GM19043 (cell line): ENCODE results near the gene CNN3.

Source experiments
- ATAC-seq: cut with Tn5 transposase; IDR thresholded peaks from one replicate; pipeline ENCODE4 v1.9.1; 2021; ENCODE audit warnings: low read depth; ENCODE audit not compliant: unreplicated experiment

The CNN3 gene

GRCh38 chr1:94894630-94895029 lies 32.3 kb downstream of the CNN3 start:
- no peak for ATAC-seq

GRCh38 chr1:94892604-94893254 lies 34.2 kb downstream of the CNN3 start:
- ATAC-seq: no peak

GRCh38 chr1:94888201-94888600 lies 38.7 kb downstream of the CNN3 start:
- ATAC-seq: no peak

- ATAC-seq: no peak
Measured at GRCh38 chr1:94887603-94888171, 39.2 kb downstream of the CNN3 start.

- ATAC-seq: no peak
Measured at GRCh38 chr1:94887106-94887505, 39.8 kb downstream of the CNN3 start.

DNA sequence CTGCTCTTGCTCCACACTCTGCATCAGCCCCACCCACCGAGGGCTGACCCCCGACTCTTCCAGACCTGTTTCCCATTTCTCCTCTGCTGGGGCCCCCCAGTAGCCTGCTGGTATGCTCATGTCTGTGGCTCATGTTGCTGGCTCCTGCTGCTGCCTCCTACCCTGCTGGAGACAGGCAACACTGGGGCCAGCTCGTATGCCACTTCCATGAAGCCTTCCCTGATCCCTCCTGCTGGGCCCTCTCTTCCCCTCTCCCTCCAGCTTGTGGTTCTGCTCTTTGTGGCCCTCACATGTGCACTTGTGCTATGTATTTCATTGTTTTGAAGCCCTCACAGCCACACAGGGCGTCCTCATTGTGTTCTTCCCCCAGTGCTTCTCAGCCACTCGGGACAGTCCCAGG lies 40.5 kb downstream of the CNN3 start:
- ATAC-seq: no peak

DNA sequence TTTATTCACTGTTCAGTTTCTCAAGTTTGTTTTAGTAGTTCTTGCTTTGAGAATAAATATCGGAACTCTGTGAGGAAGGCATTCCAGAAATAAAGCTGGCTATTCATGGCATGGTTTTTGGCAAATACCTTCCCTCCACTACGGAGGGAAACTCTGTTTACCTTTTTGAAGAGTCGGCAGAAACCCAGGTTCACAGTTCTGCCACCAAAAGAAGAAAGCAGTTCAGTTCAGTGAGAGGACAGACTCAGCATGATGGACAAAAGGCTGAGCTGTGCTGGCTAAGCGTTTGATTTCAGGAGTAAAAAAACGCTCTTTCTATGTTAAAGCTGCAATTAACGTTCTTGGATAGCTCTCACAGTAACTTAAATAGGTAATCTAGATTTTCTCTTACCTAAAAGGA lies 42.4 kb downstream of the CNN3 start:
- ATAC-seq: no peak

DNA sequence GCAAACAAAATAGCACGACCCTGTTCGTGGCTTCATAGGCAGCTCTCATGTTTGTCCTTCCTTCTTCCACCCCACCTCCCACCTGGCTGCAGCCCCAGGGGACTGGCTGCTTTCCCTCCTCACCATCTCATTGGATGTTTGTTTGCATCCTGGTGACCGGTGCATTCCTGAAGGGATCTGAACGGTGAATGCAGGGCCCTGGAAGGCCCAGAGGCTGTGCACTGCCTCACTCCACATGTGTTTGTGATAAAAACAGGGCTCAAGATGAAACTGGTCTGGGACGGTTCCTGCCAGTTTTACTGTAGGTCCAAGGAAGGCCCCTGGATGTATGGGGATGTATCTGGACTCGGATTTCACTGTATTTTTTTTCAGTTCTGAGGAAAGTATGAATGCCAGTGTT lies 42.8 kb downstream of the CNN3 start:
- no peak for ATAC-seq

DNA sequence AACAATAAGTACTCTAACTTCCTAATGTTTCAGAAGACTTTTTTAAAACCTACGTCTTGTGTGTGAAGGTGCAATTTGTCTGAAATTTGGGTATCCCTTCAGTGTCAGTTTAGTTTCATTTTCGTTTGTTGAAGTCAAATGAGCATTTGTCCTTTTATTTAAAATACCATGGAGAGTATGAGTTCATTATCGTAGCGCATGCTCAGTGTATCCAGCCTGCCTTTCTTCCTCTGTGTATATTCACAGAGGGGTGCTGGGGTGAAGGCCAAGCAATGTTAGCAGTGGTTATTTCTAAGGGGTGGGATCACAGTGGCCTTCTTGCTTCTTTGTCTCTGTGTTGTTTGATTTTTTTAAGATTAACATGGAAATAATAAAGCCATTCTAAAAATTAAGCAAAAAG lies 43.2 kb downstream of the CNN3 start:
- no peak for ATAC-seq

DNA sequence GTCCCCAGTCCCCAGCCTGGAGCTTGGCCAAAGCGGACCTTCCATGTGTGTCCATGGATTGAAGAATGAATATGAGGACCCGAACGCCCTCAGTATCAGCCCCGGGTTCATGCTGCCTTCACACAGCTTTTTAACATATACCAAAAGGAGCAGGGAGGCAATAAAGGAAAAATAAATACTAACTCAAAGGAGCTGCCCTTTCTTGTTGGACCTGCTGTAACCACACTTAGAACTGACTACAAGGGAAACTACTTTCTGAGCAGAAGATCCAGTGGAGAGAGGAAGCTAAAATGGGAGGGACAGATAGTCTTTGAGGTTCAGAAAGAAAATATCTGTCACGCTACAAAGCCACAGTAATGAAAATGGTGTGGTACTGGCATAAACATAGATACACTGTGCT lies 48.6 kb downstream of the CNN3 start:
- no peak for ATAC-seq

GRCh38 chr1:94876362-94876761 lies 50.5 kb downstream of the CNN3 start:
- no peak for ATAC-seq

DNA sequence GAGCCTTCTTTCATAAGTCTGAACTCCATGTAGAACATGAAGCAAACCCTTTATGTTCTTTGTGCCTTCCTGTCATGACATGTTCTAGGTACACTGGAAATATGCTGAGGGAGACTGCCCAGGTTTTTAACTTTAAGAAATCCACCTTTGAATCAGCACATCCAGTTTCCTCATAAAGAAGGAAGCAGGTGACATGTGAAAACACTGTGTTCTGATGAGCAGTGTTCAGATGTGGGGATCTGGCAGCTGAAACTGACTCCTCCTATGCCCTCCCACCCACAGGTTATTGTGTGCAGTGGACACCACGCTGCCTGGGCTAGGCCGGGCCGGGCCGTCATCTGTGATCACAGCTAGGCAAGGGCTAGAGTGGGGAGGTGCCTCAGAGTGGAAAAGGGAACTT lies 51.1 kb downstream of the CNN3 start:
- no peak for ATAC-seq

DNA sequence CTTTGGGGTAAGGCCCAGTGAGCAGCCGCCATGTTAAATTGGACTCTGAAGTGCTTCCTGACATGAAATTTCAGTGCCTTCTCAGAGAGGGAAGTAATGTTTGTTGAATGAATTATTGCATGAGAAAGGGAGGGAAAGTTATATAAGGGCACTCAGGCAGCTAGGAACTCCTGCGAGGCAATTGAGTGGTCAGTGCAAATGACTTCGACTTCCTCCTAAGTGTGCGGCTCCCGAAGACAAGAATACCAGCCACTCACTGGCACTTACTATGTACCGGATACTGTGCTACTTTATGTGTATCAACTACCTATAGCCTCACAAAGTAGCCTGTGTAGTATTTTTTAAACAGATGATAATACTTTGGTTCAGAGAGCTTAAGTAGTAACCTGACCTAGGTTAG lies 52.5 kb downstream of the CNN3 start:
- no peak for ATAC-seq

DNA sequence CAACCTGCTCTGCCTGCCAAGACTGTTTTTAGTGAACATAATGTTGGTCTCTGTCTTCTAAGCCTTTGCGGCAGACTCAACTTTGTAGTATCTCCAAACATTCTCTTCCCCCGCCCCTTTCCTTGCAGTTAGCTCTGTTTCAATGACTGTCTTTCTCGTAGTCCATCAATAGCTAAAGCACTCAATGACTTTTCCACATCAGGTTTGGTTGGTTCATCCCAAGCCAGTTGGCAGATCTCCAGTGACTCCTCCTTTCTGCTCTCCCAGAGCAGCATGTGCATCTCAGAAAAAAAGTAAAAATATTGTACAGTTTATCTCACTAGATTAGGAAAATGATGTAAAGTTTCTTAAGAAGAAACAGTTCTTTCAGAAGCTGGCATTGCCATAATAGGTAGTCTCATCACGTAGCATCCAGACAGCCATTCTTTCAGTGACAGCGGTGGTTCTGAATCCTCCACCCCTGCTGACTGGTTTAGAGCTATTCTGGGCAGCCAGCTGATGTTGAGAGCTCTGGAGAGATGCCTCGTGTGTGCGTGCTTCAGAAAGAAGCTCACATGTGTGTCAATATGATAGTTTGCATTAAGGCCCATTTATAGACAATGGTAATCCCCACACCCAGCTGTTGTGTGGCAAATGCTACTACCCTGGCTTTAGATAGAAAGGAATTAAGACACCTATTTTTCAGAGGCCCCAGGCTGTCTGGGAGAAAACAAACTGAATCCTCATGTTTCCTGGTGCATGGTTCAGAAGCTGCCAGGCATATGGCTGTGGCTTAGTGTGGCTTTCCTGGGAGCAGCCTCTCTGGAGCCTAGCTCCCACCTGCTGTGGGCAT lies 53.2 kb downstream of the CNN3 start:
- ATAC-seq: no peak

GRCh38 chr1:94872771-94873495 lies 54.0 kb downstream of the CNN3 start:
- ATAC-seq: no peak

GRCh38 chr1:94871031-94871430 lies 55.9 kb downstream of the CNN3 start:
- no peak for ATAC-seq

DNA sequence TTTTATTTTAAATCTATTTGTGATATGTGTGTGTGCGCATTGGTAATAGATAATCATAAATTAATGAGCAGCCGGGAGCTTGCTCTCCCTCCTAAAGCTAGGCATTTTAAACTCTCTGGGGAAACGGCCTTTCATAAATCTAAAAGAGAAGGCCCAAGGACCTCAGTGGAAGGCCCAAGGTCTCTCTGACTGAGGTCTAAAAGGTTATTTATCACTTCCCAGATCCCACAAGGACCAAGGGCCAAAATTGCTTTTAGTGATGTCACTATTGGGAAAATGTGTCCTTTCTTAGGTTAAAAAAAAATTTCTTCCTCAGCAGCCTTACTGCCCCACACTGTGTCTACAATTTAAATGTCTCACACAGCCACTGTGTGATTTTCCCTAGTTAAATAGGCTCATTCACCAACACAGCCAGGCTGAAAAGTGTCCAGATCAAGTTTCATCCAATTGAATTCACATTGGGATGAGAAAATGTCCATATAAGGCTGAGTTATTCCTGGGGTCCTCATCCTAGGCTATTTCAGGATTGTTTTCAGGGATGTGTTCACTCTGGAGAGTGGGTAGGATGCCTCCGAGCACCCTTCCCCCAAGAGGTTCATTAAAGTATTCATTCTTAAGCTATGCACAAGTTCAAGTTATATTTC lies 60.6 kb downstream of the CNN3 start:
- no peak for ATAC-seq

DNA sequence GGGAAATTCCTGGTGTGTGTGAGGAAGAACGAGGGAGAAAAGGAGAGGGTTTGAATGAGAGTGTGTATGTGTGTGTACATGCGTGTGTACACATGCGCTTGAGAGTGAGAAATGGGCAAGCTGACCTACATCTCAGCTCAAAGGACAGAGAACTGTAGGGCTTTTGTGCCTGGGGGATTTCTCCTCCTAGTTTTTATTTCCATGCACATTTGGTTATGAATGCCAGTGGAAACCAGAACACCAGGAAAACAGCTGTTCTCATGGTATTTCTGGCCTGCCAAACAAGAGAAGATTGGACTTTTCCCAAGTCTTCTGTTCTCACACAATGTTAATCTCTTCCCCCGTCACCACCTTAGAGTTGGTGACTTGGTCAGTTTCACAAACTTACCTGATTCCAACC lies 61.5 kb downstream of the CNN3 start:
- no peak for ATAC-seq

DNA sequence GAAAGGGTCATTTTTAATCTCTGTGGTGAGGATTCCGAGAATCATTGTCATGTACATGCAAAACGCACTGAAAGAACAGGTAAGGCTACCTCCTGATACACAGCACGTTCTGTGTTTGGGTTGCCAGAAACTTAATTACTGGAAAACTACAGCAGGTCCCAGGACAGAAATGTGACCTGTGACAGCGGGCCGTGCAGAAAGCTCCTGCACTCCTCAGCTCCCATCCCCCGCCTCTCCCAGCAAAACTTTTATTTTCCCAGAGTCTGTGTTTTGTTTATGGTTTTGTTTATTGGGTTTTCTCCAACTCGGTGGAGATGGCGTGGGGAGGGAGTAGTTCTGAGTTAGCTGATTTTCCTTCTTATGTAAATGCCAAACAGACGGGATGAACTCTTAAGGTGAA lies 62.1 kb downstream of the CNN3 start:
- no peak for ATAC-seq

DNA sequence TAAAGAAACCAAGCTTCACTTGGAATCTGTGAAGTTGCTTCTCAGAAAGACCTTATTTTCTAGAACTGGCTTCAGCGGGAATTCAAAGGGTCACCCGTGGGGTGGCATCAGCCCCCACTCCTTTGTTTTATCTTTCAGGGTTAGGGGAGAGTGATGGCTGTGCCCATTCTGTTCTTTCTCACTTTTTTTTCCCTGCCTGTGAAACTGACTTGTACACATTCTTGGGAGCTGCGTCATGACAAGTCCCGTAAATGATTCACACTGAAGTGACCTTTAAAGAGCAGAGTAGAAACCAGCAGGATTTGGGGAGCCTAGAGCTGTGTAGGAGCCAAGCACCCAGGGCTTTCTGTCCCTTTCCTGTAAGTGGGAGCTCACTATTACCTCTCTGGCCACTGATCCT lies 63.0 kb downstream of the CNN3 start:
- no peak for ATAC-seq
